HG02852 (cell line): ENCODE measurements around the gene EVX1.

ENCODE experiments used
- ATAC-seq: cut with Tn5 transposase; IDR thresholded peaks from one replicate; pipeline ENCODE4 v1.9.1; 2021; ENCODE audit warnings: mild to moderate bottlenecking, moderate library complexity; ENCODE audit not compliant: unreplicated experiment

EVX1 gene

GRCh38 chr7:27224983-27225934 lies 17.3 kb upstream of the EVX1 start:
- no peak for ATAC-seq

DNA sequence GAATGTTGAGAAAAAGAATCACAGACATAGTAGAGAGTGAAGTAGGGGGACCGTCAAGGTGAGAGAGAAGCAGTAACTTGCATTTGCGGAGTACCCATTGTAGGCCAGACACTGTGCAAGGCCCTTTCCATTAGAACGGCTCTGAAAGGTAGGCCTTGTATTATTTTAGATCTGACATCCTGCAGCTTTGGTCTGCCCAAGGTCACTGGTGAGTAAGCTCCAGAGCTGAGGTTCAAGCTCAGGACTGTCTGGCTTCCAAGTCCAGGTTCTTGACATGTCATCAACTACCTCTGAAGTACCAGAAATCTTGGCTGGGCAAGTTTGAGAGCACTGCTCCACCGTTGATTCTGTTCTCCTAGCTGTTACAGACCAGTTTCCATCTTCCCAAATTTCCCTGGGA lies 13.2 kb upstream of the EVX1 start:
- ATAC-seq: no peak

- no peak for ATAC-seq
Observed at GRCh38 chr7:27235387-27236311, 7.0 kb upstream of the EVX1 start.

GRCh38 chr7:27237735-27238334 lies 4.8 kb upstream of the EVX1 start:
- ATAC-seq: no peak

DNA sequence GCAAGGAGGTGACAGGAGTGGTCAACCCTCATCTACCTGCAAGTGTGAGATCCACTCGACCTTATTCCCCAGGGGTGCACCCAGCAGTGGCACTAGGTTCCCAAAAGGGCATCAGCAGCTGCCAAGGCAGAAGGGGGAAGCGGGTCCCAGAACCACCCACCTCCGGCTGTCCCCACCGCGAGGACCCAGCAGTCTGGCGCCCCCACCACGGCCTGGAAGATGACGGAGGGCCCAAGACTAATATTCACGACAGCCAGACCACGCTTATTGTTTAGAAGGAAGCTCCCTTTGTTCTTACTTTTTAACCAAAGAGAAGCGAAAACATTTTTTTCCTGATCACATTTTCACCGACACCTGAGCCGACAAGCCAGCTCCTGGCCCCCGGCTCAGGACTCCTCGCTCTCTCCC lies 3.6 kb upstream of the EVX1 start:
- no peak for ATAC-seq

DNA sequence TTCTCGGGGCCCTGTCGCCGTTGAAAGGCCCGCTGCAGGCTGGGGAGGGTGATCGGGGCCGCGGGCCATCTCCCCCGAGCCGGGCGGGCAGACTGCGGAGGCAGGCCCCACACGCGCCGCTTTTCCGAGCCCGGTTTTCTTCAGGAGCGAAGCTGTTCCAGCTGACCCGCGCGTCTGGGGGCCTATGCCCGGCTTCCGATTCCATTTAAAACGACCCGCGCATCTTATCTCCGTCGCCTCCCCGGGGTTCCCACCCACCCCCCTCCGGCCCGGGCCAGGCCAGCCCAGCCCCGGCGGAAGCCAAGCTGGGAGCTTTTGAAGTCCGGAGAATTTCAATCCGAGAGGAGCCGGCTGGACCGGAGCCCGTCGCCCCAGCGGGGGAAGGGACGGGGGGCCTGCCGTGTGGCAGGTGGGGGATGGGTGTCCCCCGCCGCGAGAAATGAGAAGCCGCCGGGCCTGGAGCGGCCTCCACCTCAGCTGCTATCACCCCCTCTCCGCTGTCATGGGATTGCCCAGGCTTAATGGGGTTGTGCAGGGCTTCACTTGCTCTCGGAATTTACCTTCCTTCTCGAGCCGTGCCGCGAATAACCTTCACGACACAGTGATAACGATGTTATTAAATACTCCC lies 3.1 kb upstream of the EVX1 start:
- ATAC-seq: no peak

- ATAC-seq: no peak
Observed at GRCh38 chr7:27240015-27240731, 2.4 kb upstream of the EVX1 start.

DNA sequence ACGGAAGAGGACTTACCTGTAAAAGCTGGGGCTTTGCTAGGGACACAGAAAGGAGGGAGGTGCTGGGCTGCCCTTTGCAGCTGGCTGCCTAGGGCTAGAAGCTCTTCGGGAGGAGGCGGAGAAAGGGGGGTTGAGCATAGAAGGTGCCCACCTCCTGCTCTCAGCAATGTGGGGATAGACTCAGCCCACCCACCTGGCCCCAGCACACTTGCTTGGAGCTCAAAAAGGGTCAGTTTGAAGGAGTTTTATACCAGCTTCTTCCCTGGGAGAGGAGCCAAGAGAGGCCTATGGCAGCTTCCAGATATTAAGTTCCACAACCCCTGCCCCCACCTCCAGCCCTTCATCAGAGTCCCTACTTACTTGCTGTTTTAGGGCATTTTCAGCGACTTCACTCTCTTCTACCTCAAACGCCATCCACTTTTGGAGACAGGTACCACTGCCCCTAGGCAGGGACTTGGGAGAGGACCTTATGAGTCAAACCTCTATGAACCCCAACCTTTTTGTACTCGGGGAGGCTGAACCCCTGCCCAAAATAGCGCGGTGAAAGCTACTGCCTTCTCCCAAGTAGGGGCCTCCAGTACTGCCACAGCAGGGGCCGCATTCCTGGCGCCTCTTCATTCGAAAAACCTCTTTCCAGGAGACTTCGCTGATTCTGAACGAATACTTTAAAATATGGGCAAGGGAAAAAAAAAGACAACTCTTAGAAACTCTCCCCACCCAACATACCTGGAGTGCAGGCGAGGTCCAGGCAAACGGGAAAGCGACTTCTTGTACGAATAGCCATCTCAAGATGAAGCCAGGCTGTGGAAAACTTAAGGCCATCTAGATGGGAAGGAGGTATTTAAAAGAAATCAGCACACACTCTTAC lies 1.2 kb upstream of the EVX1 start:
- ATAC-seq: no peak

GRCh38 chr7:27242154-27242553 lies 448 bp upstream of the EVX1 start:
- ATAC-seq: no peak

- no peak for ATAC-seq
Observed at GRCh38 chr7:27243340-27244163, 950 bp downstream of the EVX1 start.

GRCh38 chr7:27244488-27245123 lies 2.0 kb downstream of the EVX1 start:
- no peak for ATAC-seq

GRCh38 chr7:27245124-27245797 lies 2.7 kb downstream of the EVX1 start:
- ATAC-seq: no peak

DNA sequence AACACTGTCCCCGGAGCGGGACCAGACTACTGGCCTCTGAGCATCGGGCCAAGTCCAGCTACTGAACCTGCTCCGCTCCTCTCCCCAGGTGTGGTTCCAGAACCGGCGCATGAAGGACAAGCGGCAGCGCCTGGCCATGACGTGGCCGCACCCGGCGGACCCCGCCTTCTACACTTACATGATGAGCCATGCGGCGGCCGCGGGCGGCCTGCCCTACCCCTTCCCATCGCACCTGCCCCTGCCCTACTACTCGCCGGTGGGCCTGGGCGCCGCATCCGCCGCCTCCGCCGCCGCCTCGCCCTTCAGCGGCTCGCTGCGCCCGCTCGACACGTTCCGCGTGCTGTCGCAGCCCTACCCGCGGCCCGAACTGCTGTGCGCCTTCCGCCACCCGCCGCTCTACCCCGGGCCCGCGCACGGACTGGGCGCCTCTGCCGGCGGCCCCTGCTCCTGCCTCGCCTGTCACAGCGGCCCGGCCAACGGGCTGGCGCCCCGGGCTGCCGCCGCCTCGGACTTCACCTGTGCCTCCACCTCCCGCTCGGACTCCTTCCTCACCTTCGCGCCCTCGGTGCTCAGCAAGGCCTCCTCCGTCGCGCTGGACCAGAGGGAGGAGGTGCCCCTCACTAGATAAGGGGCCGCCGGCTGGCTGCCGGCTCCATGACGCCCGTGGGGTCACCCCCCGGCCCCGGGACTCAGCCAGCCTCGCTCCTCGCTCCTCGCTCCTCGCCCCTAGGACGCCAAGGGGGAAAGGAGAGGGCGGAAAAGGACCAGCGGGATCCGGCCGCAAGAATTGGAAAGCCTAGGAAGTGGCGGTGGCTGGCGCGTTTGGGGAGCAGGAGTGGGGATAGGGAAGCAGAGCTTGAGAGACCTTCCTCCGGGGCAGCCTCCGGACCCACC lies 3.4 kb downstream of the EVX1 start:
- no peak for ATAC-seq

DNA sequence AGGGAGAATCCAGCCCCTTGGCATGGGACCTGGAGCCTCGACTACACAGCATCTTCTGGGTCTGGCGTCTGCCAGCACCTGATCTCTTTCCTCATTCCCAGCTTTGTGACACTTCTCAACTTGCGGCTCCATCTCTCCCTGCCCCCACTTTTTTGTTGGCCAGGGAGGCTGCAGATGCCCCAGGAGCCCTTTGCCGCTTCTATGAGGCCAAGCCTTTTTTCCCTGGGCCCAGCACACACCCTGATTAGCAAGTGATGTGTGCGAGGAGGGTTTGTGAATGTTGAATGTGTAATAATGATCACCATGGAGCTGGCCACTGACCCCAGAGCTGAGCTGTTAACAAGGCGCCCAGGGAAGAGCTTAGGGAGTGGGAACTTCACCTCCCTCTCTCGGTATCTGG lies 4.4 kb downstream of the EVX1 start:
- ATAC-seq: no peak

- ATAC-seq: no peak
Observed at GRCh38 chr7:27247452-27248426, 5.1 kb downstream of the EVX1 start.
